Activated naive CD4-positive, alpha-beta T cell treated with anti-CD3 and anti-CD28 coated beads, Interleukin-2, amount 50 U/mL, for 72 hours (primary cell): ENCODE measurements around the gene MUSK. TPM values are rescaled to one million over a fixed set of nuclear protein-coding genes. Genes with fewer than 3 reads are reported as not detected.
"Not testable (repeated sequence)": the region's sequence is repeated elsewhere in the genome, so short reads cannot be mapped to it uniquely, and the experiment has no call there.

Experiments
- ATAC-seq, 2 donors: fragments of 150-1000 bp; cut with Tn5 transposase; 2 replicates each; pipeline ENCODE4 v1.10.0; 2021; ENCODE audit warnings: mild to moderate bottlenecking in 2 of 2, moderate library complexity in 2 of 2
- DNase-seq, 2 donors: peaks; one replicate each; pipeline ENCODE4 v3.0.0; 2021 to 2022; ENCODE audit warnings: low spot score in 2 of 2
- H3K27ac Mint-ChIP-seq, 2 donors: one replicate each; pipeline ENCODE4 v1.8.0; 2022; ENCODE audit warnings: mild to moderate bottlenecking in 2 of 2, mixed read lengths in 2 of 2
- H3K36me3 Mint-ChIP-seq, 2 donors: one replicate each; pipeline ENCODE4 v1.8.0; 2022; ENCODE audit warnings: mixed read lengths in 2 of 2
- H3K9me3 Mint-ChIP-seq, 2 donors: one replicate each; pipeline ENCODE4 v1.8.0; 2022; ENCODE audit warnings: mixed read lengths in 2 of 2
- total RNA-seq, 2 donors: library from RNA; stranded (reverse); gene quantifications; one replicate each; pipeline ENCODE4 v1.2.3, GENCODE V29; 2022

Gene MUSK
- total RNA-seq, 2 donors from 2014 or later = not detected

DNA sequence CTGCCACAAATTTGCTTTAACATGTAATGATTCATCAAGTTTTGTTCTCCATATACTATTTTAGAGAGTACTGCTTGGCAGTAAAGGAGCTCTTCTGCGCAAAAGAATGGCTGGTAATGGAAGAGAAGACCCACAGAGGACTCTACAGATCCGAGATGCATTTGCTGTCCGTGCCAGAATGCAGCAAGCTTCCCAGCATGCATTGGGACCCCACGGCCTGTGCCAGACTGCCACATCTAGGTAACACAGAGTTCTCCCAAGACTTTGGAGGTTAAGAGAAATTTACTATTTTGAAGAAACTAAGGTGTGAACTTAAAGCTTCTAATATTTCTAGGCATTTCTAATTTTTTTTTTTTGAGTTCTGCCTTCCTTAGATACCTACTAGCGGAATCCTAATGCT, 107.1 kb downstream of the MUSK start:
- DNase-seq = no peak
- ATAC-seq = no peak
- H3K27ac Mint-ChIP-seq = no peak overlapping the region
- H3K9me3 Mint-ChIP-seq = no peaks in the 10 kb centered on the region
- H3K36me3 Mint-ChIP-seq = no peaks in the 10 kb centered on the region

GRCh38 chr9:110776221-110776620, 107.6 kb downstream of the MUSK start:
- Mint-ChIP-seq H3K9me3 (no peaks in the 10 kb centered on the region), H3K27ac (no peak overlapping the region), H3K36me3 (no peaks in the 10 kb centered on the region)
- ATAC-seq = no peak
- DNase-seq = no peak

DNA sequence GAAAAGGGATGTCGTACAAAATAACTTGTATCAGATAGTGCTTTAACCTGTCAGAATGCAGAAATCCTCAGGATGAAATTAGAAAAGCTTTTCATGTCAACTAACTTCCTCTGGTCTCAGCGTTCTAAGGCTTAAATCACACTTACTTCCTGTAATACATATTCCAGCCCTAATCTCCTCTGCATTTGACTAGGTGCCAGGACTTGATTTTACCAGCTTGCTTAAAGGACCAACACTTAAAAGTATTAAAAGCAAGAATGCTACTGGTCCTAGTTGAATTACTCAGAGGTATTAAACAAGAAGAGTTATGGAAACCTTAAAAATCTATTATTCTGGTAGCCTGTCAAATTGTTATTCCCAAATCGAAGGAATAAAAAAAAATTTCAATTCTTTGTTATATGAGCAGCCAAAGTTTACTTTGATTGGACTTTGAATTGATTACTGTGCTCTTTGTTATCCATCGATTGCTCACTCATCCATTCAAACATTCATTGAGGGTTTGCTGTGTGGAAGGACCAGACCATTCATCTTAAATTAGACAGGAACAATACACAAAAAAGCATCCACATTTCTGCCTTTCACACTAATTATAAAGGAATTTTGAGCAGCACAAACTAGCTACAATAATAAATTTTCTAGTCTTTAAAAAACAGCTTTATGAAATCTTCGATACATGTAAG, 108.7 kb downstream of the MUSK start:
- Mint-ChIP-seq H3K27ac (no peak overlapping the region), H3K9me3 (no peaks in the 10 kb centered on the region), H3K36me3 (no peaks in the 10 kb centered on the region)
- ATAC-seq (no peak), DNase-seq (no peak)

- H3K27ac Mint-ChIP-seq = no peak overlapping the region
- ATAC-seq = no peak
- no peaks in the 10 kb centered on the region for H3K9me3 Mint-ChIP-seq
- DNase-seq = no peak
- no peaks in the 10 kb centered on the region for H3K36me3 Mint-ChIP-seq
Observed at GRCh38 chr9:110777876-110778215, 109.3 kb downstream of the MUSK start.

DNA sequence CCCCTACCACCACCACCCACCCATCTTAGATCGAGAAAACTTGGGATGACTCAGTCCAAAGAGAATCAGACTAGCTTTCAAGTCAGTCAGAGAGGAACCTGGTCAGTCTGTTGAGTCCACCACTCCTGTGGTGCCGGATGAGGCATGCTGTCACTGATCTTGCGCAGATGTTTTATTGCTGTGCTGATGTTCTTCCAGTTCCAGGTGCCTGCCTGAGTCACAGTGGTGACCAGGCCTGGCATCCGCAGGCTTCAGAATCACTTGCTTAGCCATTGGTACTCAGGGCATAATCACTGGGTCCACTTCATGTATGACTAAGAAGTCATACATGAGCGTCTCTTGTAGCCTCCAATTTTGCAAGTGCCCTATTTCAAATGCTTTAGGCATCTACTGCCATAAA, 114.1 kb downstream of the MUSK start:
- Mint-ChIP-seq H3K9me3 (peaks cover 0 to 3% of the 10 kb centered on the region in 2 donors), H3K27ac (no peak overlapping the region), H3K36me3 (no peaks in the 10 kb centered on the region)
- DNase-seq = no peak
- ATAC-seq = no peak

DNA sequence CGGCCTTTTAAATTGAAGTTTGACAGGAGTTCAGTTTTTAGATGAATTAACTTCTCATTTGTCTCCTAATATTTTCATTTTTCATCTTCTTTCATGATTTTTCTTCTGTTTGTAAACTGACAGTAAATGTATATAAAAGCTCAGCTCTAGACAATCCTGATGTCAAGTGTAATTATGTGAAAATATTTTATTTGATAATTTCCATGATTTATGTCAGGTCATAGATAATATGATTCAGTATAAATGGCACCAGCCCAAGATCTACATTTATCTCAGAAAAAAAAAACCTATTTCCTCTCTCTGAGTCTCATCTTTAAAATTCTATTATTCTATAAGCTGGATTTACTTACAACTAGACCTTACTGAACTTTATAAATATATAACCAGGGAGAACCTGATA, 115.7 kb downstream of the MUSK start:
- Mint-ChIP-seq H3K36me3 (no peaks in the 10 kb centered on the region), H3K9me3 (peaks cover 0 to 3% of the 10 kb centered on the region in 2 donors), H3K27ac (no peak overlapping the region)
- ATAC-seq = no peak
- DNase-seq = no peak

GRCh38 chr9:110785166-110785565, 116.6 kb downstream of the MUSK start:
- Mint-ChIP-seq H3K27ac (no peak overlapping the region), H3K36me3 (no peaks in the 10 kb centered on the region), H3K9me3 (peaks cover 0 to 3% of the 10 kb centered on the region in 2 donors)
- DNase-seq (no peak), ATAC-seq (no peak)

GRCh38 chr9:110788396-110788795, 119.8 kb downstream of the MUSK start:
- H3K36me3 Mint-ChIP-seq, H3K9me3 Mint-ChIP-seq, DNase-seq, ATAC-seq, H3K27ac Mint-ChIP-seq: not testable (repeated sequence)

DNA sequence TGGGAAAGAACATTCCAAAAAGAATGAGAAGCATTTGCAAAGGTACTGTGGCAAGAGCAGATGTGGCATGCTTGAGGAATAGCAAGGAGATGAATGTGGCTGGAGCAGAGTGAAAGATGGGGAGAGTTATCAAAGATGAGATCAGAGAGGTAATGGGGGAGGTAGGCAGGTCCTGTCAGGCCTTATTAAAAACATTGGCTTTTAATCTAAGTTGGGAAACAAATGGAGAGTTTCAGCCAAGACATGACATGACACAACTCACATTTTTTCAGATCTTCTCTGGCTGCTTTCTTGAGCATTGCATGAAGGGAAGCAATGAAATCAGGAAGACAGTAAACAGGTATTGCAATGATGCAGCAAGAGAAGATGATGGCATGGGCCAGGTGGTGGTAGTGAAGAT, 120.3 kb downstream of the MUSK start:
- H3K27ac Mint-ChIP-seq = no peak overlapping the region
- peaks cover 0 to 3% of the 10 kb centered on the region in 2 donors for H3K9me3 Mint-ChIP-seq
- DNase-seq (no peak), ATAC-seq (no peak)
- no peaks in the 10 kb centered on the region for H3K36me3 Mint-ChIP-seq

- Mint-ChIP-seq H3K27ac (no peak overlapping the region), H3K9me3 (peaks cover 0 to 3% of the 10 kb centered on the region in 2 donors), H3K36me3 (no peaks in the 10 kb centered on the region)
- ATAC-seq = no peak
- no peak for DNase-seq
Observed at GRCh38 chr9:110797611-110798010, 129.0 kb downstream of the MUSK start.

- peaks cover 0 to 3% of the 10 kb centered on the region in 2 donors for H3K9me3 Mint-ChIP-seq
- ATAC-seq = no peak
- no peak for DNase-seq
- no peaks in the 10 kb centered on the region for H3K36me3 Mint-ChIP-seq
- no peak overlapping the region for H3K27ac Mint-ChIP-seq
Observed at GRCh38 chr9:110799396-110799795, 130.8 kb downstream of the MUSK start.

- no peaks in the 10 kb centered on the region for H3K36me3 Mint-ChIP-seq
- ATAC-seq (no peak), DNase-seq (no peak)
- H3K27ac Mint-ChIP-seq = no peak overlapping the region
- H3K9me3 Mint-ChIP-seq = peaks cover 0 to 3% of the 10 kb centered on the region in 2 donors
Observed at GRCh38 chr9:110801426-110801825, 132.8 kb downstream of the MUSK start.

DNA sequence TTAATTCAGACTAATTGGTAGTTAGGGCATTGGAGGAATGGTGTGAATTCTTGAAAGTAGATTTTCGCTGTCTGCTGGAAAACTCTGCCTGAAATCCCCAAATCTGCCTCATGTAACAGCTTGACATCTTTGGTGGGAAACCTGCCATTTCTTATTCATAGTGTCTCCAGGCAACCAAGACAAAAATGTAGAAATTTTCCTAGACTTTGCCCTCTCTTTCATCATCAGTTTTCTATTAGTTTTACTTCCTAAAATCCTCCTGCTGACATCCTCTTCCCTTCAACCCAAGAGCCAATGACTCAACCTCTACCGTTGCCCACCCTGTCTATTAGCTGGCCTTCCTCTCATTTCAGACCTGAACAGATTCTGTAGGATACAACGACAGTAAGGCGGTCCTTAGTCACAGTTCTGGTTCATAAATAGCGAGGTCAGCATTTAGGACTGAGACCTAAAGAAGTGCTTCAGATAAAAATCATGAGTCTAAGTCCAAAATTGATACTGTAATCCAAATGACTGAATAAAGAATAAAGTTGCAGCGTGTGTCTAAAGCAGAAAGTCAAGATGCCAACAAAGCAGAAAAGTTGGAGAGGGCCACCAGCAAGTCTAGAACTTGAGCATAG, 133.9 kb downstream of the MUSK start:
- DNase-seq = no peak
- H3K9me3 Mint-ChIP-seq = peaks cover 2 to 3% of the 10 kb centered on the region in 2 donors
- no peaks in the 10 kb centered on the region for H3K36me3 Mint-ChIP-seq
- no peak overlapping the region for H3K27ac Mint-ChIP-seq
- ATAC-seq = no peak

- Mint-ChIP-seq H3K36me3 (no peaks in the 10 kb centered on the region), H3K9me3 (peaks cover 0 to 4% of the 10 kb centered on the region in 2 donors), H3K27ac (no peak overlapping the region)
- DNase-seq (no peak), ATAC-seq (no peak)
Observed at GRCh38 chr9:110807956-110808598, 139.5 kb downstream of the MUSK start.

DNA sequence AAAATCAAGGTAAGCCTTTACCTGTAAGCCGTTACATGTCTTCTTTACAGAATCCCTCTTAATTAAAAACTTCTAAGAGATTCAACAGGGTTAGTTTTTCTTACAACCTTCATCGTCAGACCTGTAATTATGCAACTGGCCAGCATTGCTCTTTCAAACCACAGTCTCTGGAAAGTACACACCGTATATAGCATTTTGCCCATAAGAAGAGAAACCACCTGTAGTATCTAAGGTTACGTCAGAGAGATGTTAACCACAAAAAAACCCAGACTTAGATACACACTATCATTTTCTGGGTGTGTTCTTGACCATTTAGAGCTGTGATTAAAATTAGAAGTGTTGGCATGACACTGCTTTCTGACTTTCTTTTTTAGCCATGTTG, 140.0 kb downstream of the MUSK start:
- Mint-ChIP-seq H3K9me3 (peaks cover 0 to 4% of the 10 kb centered on the region in 2 donors), H3K36me3 (no peaks in the 10 kb centered on the region), H3K27ac (no peak overlapping the region)
- DNase-seq (no peak), ATAC-seq (peak in 1 of 2 donors; percentile 68)

GRCh38 chr9:110809038-110809595, 140.5 kb downstream of the MUSK start:
- no peak overlapping the region for H3K27ac Mint-ChIP-seq
- H3K36me3 Mint-ChIP-seq = no peaks in the 10 kb centered on the region
- H3K9me3 Mint-ChIP-seq = peaks cover 0 to 4% of the 10 kb centered on the region in 2 donors
- no peak for DNase-seq
- peak in 1 of 2 donors; percentile 32 for ATAC-seq

DNA sequence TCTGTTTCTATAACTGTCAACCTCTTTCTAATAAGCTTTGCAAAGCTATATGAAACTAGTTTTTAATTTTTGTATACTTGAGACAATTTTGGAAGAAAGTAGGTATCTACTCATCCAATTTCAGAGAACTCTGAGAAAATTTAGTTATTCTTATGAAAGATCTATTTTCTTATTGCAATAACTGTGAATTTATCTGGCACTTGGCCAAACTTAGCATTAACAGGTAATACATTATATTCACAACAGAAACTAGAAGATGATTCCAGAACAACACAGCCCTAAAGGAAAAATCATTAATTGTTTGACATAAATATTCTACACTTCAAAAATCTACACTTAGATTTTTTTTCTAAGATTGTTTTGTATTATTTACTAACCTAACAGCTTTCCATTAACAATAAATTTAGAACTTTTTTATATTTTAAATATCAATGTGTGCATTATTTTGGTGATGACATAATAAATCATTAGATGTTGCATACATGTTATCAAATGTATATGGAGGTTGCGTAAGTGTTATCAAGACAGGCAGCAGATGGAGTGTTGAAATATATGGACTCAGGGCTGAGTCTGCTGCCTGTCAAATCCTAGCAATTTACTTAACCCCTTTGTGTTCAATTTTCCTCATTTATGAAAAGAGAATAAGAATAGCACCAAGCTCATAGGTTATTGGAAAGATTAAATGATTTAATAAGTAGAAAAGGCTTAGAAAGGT, 141.8 kb downstream of the MUSK start:
- peaks cover 0 to 4% of the 10 kb centered on the region in 2 donors for H3K9me3 Mint-ChIP-seq
- ATAC-seq (no peak), DNase-seq (no peak)
- no peak overlapping the region for H3K27ac Mint-ChIP-seq
- no peaks in the 10 kb centered on the region for H3K36me3 Mint-ChIP-seq
